GM19328 (cell line): Measurements from ENCODE around the gene CIAO2B.
"Not testable (repeated sequence)": the region's sequence is repeated elsewhere in the genome, so short reads cannot be mapped to it uniquely, and the experiment has no call there.

Experiments
- ATAC-seq: cut with Tn5 transposase; IDR thresholded peaks from one replicate; pipeline ENCODE4 v1.9.1; 2021; ENCODE audit warnings: mild to moderate bottlenecking, moderate library complexity; ENCODE audit not compliant: unreplicated experiment

The CIAO2B gene

DNA sequence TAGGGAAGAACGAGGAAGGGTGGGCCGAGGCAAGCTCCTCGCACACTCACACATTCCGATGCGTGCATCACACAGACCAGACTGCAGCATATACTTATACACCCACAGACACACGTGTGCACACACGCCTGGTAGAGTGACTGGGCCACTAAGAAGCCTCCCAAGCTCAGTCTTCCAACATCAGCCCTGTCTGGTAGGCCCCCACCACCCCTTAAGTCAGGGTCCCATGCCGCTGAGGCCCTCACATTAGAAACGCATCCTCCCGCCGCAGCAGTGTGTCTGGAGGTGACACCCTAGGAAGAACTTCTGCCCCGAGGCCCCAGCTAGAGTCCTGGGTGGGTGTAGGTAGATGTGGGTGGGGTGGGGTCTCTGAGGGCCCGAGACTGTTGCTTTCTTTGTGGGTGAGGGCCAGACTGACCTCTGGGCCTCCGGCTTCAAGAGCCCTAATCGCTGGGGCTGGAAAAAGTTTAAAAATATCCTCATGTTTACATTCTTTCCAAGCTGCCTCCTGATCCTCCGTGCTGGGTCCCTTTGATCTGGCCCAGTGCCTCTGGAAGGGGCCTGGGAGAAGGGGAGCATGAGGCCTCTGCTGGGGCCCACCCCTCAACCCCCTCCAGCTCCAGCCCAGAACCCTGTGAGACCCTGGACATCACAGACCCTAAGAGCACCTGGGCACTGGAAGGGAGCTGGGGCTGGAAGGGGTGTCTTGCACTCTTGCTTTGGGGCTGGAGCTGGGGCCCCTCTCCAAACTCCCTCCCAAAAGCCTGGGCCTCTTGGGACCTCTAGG is 29.2 kb downstream of the CIAO2B start:
- ATAC-seq: no peak

GRCh38 chr16:66904428-66904845 is 29.8 kb downstream of the CIAO2B start:
- no peak for ATAC-seq

GRCh38 chr16:66903544-66904427 is 30.4 kb downstream of the CIAO2B start:
- no peak for ATAC-seq

GRCh38 chr16:66902648-66903543 is 31.3 kb downstream of the CIAO2B start:
- ATAC-seq: no peak

GRCh38 chr16:66901626-66902025 is 32.6 kb downstream of the CIAO2B start:
- no peak for ATAC-seq

DNA sequence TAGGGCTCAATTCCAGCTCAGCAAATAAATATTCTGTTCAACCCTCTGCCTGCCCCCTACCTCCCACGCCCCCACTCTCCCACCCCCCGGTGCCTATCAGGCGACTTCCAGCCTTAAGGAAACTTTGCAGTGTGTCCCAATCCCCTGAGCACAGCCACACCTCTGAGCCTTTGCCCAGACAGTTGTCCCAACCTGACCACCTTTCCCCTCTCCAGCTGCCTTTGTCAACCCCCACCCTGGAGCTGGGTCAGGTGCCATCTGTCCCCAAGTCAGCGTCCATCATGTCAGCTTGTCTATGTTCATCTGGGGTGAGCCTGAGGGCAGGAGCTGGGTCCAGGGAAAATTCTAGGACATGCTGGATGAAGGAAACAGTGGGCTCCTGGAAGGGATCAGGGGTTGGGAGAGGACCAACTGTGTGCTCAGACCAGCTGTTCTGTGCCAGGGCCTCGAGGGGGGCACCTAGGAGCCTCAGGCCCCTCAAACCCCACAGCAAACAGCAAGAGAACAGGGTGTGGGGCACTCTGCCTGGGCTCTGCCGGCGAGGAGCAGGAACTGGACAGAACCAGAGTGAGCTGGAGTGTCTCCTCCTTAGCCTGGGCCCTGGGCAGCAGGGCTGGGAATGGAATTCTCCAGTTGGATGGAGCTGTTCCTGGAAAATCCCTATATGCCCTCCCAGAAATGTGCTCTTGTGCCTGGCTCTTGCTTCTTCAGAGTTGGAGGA is 33.3 kb downstream of the CIAO2B start:
- ATAC-seq: no peak

GRCh38 chr16:66899945-66900710 is 34.1 kb downstream of the CIAO2B start:
- ATAC-seq: no peak

GRCh38 chr16:66899310-66899944 is 34.8 kb downstream of the CIAO2B start:
- no peak for ATAC-seq

- ATAC-seq: no peak
These were observed 35.3 kb downstream of the CIAO2B start for GRCh38 chr16:66898933-66899309.

DNA sequence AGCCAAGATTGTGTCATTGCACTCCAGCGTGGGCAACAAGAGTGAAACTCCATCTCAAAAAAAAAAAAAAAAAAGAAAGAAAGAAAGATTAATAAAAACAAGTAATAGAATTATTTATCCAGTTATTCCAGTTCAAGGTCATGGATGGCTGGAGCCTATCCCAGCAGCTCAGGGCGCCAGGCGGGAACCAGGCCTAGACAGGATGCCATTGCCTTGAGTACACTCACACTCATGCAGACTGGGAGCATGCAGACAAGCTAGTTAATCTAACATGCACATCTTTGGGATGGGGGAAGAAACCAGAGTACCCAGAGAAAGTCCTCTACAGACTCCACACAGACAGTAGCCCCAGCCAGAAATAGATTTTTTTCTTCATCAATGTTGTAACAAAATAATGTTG is 36.0 kb downstream of the CIAO2B start:
- ATAC-seq: no peak

DNA sequence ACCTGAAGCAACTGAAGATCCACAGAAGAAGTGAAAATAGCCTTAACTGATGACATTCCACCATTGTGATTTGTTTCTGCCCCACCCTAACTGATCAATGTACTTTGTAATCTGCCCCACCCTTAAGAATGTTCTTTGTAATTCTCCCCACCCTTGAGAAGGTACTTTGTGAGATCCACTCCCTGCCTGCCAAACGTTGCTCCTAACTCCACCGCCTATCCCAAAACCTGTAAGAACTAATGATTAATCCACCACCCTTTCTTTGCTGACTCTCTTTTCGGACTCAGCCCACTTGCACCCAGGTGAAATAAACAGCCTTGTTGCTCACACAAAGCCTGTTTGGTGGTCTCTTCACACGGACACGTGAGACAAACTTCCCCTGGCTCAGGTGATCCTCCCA is 37.5 kb downstream of the CIAO2B start:
- ATAC-seq: not testable (repeated sequence)

DNA sequence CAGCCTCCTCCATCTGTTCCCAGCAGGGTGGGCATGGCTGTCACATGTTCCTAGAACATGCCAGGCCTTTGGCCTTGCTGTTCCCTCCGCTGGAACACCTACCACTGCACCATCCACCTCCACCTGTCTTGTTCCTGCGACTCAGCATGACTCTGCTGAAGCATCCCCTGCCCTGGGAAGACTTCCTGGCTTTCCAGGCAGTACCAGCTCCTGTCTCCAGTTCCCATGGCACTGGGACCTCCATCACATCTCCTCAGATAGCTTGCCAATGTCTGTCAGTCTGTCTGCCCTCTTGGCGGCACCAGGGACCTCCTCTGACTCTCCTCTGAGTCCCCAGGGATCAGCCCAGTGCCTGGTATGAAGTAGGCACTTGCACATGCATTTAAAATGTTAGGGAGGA is 38.2 kb downstream of the CIAO2B start:
- no peak for ATAC-seq

- ATAC-seq: no peak
These were observed 38.6 kb downstream of the CIAO2B start for GRCh38 chr16:66895689-66895979.

DNA sequence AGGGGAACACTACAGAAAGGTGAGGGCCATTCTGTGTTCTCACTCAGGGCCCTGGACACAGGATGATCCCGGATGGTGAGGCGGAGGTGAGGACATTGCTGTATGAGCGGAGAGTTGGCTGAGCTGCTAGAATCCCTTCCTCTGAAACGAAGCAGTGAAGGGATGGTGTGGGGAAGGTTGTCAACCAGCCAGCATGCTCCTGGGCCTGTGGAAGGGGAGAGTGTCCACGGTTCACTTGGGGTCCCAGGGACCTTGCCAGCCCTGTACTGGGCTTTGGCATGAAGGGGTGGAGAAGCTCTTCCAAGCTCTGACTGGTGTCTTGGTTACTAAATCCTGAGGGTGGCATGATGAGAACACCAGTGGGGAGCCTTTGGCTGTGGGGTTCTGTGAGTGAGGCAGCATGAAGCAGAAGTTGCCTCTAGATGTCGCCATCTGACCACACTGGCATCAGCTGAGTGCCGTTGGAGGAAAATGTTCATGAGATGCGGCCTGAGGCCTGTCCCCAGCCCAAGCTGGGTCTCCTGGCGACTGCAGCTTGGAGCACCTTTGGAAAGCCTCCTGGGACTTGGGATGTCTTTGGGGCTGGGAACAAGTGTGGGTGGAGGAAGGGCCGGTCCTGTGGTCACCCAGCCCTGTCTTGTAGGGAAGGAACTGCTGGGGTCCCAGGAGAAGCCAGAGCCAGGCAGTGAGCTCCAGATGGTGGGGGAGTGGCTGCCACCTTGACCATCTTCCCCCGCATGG is 39.1 kb downstream of the CIAO2B start:
- ATAC-seq: no peak

- no peak for ATAC-seq
These were observed 40.1 kb downstream of the CIAO2B start for GRCh38 chr16:66894055-66894454.

DNA sequence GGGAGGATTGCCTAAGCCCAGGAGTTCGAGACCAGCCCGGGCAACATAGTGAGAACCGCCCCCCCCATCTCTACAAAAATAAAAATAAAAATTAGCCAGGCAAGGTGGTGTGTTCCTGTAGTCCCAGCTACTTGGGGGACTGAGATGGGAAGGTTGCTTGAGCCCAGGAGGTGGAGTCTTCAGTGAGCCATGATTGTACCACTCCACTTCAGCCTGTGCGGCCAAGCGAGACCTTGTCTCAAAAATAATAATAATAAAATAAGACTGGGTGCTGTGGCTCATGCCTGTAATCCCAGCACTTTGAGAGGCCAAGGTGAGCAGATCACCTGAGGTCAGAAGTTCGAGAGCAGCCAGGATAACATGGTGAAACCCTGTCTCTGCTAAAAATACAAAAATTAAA is 42.4 kb downstream of the CIAO2B start:
- no peak for ATAC-seq

DNA sequence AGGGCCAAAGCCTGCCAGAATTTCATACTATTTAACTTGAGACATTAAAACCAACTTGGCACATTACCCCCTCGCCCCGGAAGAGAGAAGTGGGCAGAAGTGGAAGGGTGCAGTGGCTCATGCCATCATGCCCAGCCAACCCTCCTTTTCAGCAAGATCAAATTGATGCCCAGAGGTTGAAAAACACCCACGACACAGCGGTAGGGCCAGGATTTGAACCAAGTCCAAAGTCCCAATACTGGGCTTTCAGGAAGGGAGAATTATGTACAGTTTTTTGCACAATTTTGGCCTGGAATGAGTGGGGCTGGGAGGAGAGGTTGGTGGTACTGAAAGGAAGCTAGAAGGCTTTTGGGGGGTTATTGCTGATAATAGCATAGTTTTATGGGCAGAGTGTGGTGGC is 42.8 kb downstream of the CIAO2B start:
- ATAC-seq: no peak

- no peak for ATAC-seq
These were observed 43.4 kb downstream of the CIAO2B start for GRCh38 chr16:66890799-66891198.

DNA sequence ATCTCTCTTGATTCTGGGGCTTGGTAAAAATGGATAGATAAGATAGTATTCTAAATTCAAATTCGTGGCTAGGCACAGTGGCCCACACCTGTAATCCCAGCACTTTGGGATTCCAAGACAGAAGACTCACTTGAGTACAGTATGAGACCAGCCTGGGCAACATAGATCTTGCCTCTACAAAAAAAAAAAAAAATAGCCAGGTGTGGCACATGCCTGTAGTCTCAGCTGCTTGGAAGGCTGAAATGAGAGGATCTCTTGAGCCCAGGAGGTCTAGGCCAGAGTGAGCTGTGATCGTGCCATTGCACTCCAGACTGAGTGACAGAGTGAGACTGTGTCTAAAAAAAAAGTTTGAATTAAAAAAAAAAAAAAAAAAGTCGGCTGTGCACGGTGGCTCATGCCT is 44.6 kb downstream of the CIAO2B start:
- no peak for ATAC-seq
